Neural cell (in vitro differentiated cells): ENCODE measurements around the gene ANKFY1. TPM values are rescaled to one million over a fixed set of nuclear protein-coding genes. Genes with fewer than 3 reads are reported as not detected.

ENCODE experiments used
- H2AFZ ChIP-seq: fragments of 200-600, 300-800 bp; sonication (generic), shearing (Covaris generic); 2 replicates; pipeline ENCODE4 v1.6.0; 2014; ENCODE audit warnings: low read depth, mild to moderate bottlenecking, antibody characterized with exemption, low read length, moderate library complexity
- H3F3A ChIP-seq: fragments of 200-600 bp; shearing (Covaris generic); 2 replicates; pipeline ENCODE4 v1.6.1; 2016; ENCODE audit warnings: mild to moderate bottlenecking, moderate library complexity, mixed read lengths, antibody characterized with exemption, low read length; ENCODE audit not compliant: insufficient read depth, poor library complexity, severe bottlenecking
- H3K27ac ChIP-seq: fragments of 200-600, 300-800 bp; sonication (generic), shearing (Covaris generic); 2 replicates; pipeline ENCODE4 v1.5.1; 2014; ENCODE audit warnings: mild to moderate bottlenecking, low read length, moderate library complexity
- H3K27me3 ChIP-seq: fragments of 300-800, 200-600 bp; sonication (generic), shearing (Covaris generic); 2 replicates; pipeline ENCODE4 v1.6.0; 2014; ENCODE audit warnings: mild to moderate bottlenecking, low read depth, low read length, moderate library complexity; ENCODE audit not compliant: insufficient read depth
- H3K36me3 ChIP-seq: fragments of 300-800, 200-600 bp; sonication (generic), shearing (Covaris generic); 2 replicates; pipeline ENCODE4 v1.5.1; 2014; ENCODE audit warnings: mild to moderate bottlenecking, antibody characterized with exemption, low read length, moderate library complexity; ENCODE audit not compliant: insufficient read depth
- H3K4me2 ChIP-seq: fragments of 300-800, 200-600 bp; sonication (generic), shearing (Covaris generic); 2 replicates; pipeline ENCODE4 v1.6.0; 2014; ENCODE audit warnings: mild to moderate bottlenecking, low read length
- H3K4me3 ChIP-seq: fragments of 300-800, 200-600 bp; sonication (generic), shearing (Covaris generic); 2 replicates; pipeline ENCODE4 v1.5.1; 2014; ENCODE audit warnings: mild to moderate bottlenecking, low read length, moderate library complexity
- H3K79me2 ChIP-seq: fragments of 200-600 bp; shearing (Covaris generic); replicated peaks from 2 replicates; pipeline ENCODE4 v1.6.0; 2014; ENCODE audit warnings: mild to moderate bottlenecking, low read length, moderate library complexity; ENCODE audit not compliant: insufficient read depth
- H3K9ac ChIP-seq: fragments of 300-800, 200-600 bp; sonication (generic), shearing (Covaris generic); 2 replicates; pipeline ENCODE4 v1.6.1; 2016; ENCODE audit warnings: mild to moderate bottlenecking, low read length, mixed read lengths
- H3K9me2 ChIP-seq: fragments of 200-600 bp; shearing (Covaris generic); 2 replicates; pipeline ENCODE4 v1.6.1; 2016; ENCODE audit warnings: mild to moderate bottlenecking, low read length, mixed read lengths; ENCODE audit not compliant: insufficient read depth
- H3K9me3 ChIP-seq: fragments of 200-600, 300-800 bp; sonication (generic), shearing (Covaris generic); 2 replicates; pipeline ENCODE4 v1.6.1; 2016; ENCODE audit warnings: mild to moderate bottlenecking, mixed run types, low read length, moderate library complexity, mixed read lengths
- H4K20me1 ChIP-seq: fragments of 200-600 bp; shearing (Covaris generic); 2 replicates; pipeline ENCODE4 v1.6.1; 2016; ENCODE audit warnings: mild to moderate bottlenecking, mixed run types; ENCODE audit not compliant: insufficient read depth
- CTCF ChIP-seq: fragments of 450-650 bp; IDR thresholded peaks from 2 replicates; pipeline ENCODE4 v1.5.1; 2014; ENCODE audit warnings: antibody characterized with exemption, mild to moderate bottlenecking, moderate library complexity; ENCODE audit not compliant: poor library complexity, severe bottlenecking
- EP300 ChIP-seq: fragments of 450-650 bp; conservative IDR thresholded peaks from 2 replicates; pipeline ENCODE4 v1.6.1; 2014; ENCODE audit warnings: antibody characterized with exemption, mild to moderate bottlenecking, moderate library complexity; ENCODE audit not compliant: poor library complexity, severe bottlenecking
- EZH2 ChIP-seq: fragments of 200-600, 300-800 bp; shearing (Covaris generic), sonication (generic); IDR thresholded peaks from 2 replicates; pipeline ENCODE4 v1.6.1; 2014; ENCODE audit warnings: antibody characterized with exemption, low read length, borderline replicate concordance, mild to moderate bottlenecking; ENCODE audit not compliant: insufficient read depth, poor library complexity, severe bottlenecking
- MXI1 ChIP-seq: fragments of 450-650 bp; conservative IDR thresholded peaks from 2 replicates; pipeline ENCODE4 v1.6.1; 2014; ENCODE audit warnings: antibody characterized with exemption, mild to moderate bottlenecking; ENCODE audit not compliant: poor library complexity, severe bottlenecking
- POLR2AphosphoS5 ChIP-seq: IDR thresholded peaks from 2 replicates; pipeline ENCODE4 v1.6.1; 2012
- RAD21 ChIP-seq: fragments of 450-650 bp; conservative IDR thresholded peaks from 2 replicates; pipeline ENCODE4 v1.6.1; 2014; ENCODE audit warnings: antibody characterized with exemption, mild to moderate bottlenecking, moderate library complexity
- REST ChIP-seq: IDR thresholded peaks from 2 replicates; pipeline ENCODE4 v1.6.1; 2012; ENCODE audit warnings: borderline replicate concordance
- SMC3 ChIP-seq: fragments of 450-650 bp; conservative IDR thresholded peaks from 2 replicates; pipeline ENCODE4 v1.6.1; 2014; ENCODE audit warnings: antibody characterized with exemption, mild to moderate bottlenecking, moderate library complexity; ENCODE audit not compliant: poor library complexity
- TAF1 ChIP-seq: IDR thresholded peaks from 2 replicates; pipeline ENCODE4 v1.6.1; 2012; ENCODE audit warnings: low read depth
- polyA plus RNA-seq: library from polyadenylated mRNA; depleted of rRNA; stranded (reverse); fragments of >200 nt; gene quantifications from 2 replicates; pipeline ENCODE4 v1.2.3, GENCODE V29; 2014

The ANKFY1 gene
- polyA plus RNA-seq, 1 donor from 2014 or later: 25.6 TPM

DNA sequence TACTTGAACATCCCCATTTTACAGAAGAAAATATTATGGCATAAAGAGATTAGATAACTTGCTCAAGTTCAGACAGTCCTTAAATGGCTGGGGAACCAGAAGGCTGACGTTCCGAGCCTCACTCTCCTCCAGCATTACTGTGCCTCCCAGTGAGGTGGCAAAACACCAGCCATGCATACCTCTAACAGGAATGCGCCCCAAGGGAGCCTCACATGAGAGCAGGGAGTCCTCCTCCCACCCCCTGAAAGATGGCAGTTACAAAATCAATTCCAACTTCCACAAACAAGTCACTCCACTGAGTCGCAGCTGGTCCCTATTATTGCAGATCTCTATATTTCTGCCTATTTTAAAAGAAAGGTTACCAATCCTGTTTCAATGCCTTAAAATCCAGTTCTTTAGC, 55.5 kb downstream of the ANKFY1 start:
- Histone ChIP-seq H3K27ac (no peak overlapping the region), H3K9me3 (no peaks in the 10 kb centered on the region), H4K20me1 (no peaks in the 10 kb centered on the region)

DNA sequence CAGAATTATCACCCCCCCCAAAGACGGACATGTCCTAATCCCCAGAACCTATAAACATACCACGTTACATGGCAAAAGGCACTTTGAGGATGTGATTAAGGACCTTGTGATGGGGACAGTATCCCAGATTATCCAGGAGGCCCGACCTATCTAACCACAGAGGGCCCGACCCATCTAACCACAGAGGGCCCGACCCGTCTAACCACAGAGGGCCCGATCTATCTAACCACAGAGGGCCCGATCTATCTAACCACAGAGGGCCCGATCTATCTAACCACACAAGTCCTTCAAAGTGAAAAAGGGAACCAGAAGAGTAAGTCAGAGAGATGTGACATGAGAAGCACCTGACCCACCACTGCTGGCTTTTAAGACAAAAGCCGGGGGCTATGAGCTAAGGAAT, 56.8 kb downstream of the ANKFY1 start:
- H3K4me3 ChIP-seq: no peak overlapping the region
- H3F3A ChIP-seq: no peaks in the 10 kb centered on the region
- no peak overlapping the region for H2AFZ ChIP-seq
- no peak overlapping the region for H3K27ac ChIP-seq
- H4K20me1 ChIP-seq: no peaks in the 10 kb centered on the region
- no peaks in the 10 kb centered on the region for H3K27me3 ChIP-seq
- no peaks in the 10 kb centered on the region for H3K79me2 ChIP-seq
- no peaks in the 10 kb centered on the region for H3K9me3 ChIP-seq
- H3K4me2 ChIP-seq: no peak overlapping the region
- H3K36me3 ChIP-seq: no peaks in the 10 kb centered on the region
- no peaks in the 10 kb centered on the region for H3K9me2 ChIP-seq
- H3K9ac ChIP-seq: no peak overlapping the region
- TF ChIP-seq TAF1 (no peak), POLR2AphosphoS5 (no peak), REST (no peak), RAD21 (no peak), EZH2 (no peak), CTCF (no peak), SMC3 (no peak)

More for the DNA sequence above, 55.5 kb downstream of the ANKFY1 start:
- Histone ChIP-seq H3K4me3 (no peak overlapping the region), H3K79me2 (no peaks in the 10 kb centered on the region), H3K4me2 (no peak overlapping the region), H3F3A (no peaks in the 10 kb centered on the region), H2AFZ (no peak overlapping the region), H3K27me3 (no peaks in the 10 kb centered on the region), H3K9ac (no peak overlapping the region), H3K9me2 (no peaks in the 10 kb centered on the region), H3K36me3 (no peaks in the 10 kb centered on the region)
- TF ChIP-seq SMC3: no peak
- no peak for TF ChIP-seq TAF1
- TF ChIP-seq CTCF: no peak
- TF ChIP-seq REST: no peak
- TF ChIP-seq RAD21: no peak
- no peak for TF ChIP-seq MXI1
- no peak for TF ChIP-seq EZH2
- no peak for TF ChIP-seq POLR2AphosphoS5
- no peak for TF ChIP-seq EP300
